ENCODE measurements around the gene ABHD6.
"Not testable (repeated sequence)": the region's sequence is repeated elsewhere in the genome, so short reads cannot be mapped to it uniquely, and the experiment has no call there.

Gene ABHD6

DNA sequence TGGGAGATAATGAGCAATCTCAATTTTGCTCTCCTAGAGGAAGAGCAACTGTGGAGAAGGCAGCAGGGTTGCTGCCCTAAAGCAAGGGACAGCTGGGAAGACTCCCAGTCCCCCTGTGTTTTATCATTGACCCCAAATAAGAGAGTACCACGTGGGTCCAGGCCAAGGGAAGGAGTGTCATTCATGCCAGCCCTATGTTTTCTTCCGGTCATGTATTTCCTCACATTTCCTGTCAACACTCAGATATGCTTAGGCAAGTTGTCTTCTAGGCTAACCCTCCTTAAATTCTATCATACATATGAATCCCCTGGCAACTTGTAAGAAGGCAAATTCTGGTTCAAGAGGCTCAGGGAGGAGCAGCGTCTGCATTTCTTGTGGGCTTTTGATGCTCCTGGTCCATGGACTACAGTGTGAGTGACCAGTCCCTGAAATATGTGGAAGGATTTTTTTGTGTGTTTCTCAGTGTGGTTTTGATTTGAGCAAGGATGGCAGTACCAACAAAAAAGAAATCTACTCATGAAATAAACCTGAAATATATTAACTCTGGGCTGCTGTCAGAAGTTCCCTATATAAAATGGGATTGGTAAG lies 36.5 kb downstream of the ABHD6 start:
- no peak for DNase-seq (ENCODE audit: low read depth in 2 of 2)

DNA sequence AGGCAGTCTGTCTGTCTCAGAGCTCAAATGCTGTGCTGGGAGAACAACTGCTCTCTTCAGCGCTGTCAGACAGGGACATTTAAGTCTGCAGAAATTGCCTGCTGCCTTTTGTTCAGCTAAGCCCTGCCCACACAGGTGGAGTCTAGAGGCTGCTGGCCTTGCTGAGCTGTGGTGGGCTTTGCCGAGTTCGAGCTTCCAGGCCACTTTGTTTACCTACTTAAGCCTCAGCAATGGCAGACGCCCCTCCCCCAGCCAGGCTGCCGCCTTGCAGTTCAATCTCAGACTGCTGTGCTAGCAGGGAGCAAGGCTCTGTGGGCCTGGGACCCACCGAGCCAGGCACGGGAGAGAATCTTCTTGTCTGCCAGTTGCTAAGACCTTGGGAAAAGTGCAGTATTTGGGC lies 43.5 kb downstream of the ABHD6 start:
- DNase-seq (ENCODE audit: low read depth in 2 of 2) = no peak

DNA sequence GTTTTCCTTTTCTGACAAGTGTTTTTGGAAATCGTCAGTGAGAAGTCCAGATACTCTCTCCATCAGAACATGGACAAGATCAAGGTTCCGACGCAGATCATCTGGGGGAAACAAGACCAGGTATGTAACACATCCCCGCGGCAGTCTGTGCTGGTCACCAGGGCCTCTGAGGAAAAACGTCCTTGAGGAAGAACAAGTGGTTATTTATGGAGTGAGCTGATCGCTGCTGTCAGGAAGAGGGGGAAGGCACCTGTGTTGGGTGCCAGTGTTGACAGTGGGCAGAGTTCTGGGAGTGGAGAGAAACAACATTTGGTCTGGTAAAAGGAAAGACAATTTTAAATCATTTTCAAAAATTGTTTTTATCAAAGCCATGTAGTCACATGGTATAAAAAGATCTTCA lies 47.7 kb downstream of the ABHD6 start:
- DNase-seq (ENCODE audit: low read depth in 2 of 2) = no peak

DNA sequence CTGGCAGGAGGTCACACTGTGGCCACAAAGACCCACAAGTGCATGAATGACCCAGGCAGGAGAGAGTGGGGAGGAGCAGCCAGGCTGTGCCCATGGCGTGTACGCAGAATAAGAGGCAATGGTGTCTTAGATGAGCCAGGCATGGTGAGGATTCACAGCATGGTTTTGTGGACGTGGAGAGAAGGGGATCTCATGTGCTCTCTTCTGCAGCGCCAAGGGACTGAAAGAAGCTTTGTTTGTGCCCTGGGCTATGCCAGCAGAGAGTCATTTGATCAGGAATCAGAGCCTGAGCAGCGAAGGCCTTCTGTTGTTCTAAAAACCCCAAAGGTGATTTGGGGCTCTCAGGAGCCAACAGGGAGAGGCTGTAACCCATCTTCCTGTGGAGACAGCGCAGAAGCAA lies 49.8 kb downstream of the ABHD6 start:
- DNase-seq (ENCODE audit: low read depth in 2 of 2) = no peak

DNA sequence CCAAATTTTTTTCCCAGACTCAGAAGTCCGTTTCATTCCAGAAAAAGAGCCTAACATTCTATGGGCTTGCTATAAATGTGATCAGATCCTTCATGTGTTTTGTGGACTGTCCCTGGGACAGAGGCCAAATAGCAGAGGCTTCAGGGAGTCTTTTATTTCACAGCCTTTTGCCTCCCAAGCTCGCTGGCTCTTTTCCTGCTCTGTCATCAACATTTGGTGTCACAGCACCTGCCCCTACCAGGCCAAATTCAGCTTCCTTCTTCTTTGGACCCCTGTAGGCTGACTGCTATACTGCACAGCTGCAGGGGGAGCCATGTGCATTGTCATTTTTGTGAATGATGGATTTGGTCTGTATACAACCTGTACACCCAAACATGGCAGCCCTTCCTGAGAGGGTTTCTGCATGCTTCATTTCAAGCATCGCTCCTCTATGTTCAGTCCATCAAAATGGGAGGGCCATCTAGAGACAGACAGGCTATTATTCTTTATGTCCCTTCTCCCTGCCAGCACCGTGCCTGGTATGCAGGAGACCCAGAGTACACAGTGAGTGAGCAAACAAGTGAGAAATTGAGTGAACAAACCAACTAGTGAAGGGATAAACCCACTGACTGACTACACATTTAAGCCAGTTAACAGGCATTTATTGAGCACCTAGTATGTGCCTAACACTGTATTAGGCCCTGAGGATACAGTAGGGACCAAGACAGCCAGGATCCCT lies 50.6 kb downstream of the ABHD6 start:
- no peak for DNase-seq (ENCODE audit: low read depth in 2 of 2)

DNA sequence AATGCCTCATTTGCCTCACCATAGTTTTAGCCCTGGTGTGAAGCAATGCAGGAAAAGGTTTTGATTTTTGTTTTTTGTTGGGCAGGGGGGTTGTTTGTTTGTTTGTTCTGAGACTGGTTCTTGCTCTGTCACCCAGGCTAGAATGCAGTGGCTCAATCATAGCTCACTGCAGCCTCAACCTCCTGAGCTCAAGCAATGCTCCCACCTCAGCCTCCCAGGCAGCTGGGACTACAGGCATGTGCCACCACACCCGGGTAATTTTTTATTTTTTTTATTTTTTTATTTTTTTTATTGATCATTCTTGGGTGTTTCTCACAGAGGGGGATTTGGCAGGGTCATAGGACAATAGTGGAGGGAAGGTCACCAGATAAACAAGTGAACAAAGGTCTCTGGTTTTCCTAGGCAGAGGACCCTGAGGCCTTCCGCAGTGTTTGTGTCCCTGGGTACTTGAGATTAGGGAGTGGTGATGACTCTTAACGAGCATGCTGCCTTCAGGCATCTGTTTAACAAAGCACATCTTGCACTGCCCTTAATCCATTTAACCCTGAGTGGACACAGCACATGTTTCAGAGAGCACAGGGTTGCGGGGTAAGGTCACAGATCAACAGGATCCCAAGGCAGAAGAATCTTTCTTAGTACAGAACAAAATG lies 51.5 kb downstream of the ABHD6 start:
- DNase-seq (ENCODE audit: low read depth in 2 of 2) = not testable (repeated sequence)

DNA sequence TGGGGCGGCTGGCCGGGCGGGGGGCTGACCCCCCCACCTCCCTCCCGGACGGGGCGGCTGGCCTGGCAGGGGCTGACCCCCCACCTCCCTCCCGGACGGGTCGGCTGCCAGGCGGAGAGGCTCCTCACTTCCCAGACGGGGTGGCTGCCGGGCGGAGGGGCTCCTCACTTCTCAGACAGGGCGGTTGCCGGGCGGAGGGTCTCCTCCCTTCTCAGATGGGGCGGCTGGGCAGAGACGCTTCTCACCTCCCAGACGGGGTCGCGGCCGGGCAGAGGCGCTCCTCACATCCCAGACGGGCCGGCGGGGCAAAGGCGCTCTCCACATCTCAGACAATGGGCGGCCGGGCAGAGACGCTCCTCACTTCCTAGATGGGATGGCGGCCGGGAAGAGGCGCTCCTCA lies 52.9 kb downstream of the ABHD6 start:
- not testable (repeated sequence) for DNase-seq (ENCODE audit: low read depth in 2 of 2)

DNA sequence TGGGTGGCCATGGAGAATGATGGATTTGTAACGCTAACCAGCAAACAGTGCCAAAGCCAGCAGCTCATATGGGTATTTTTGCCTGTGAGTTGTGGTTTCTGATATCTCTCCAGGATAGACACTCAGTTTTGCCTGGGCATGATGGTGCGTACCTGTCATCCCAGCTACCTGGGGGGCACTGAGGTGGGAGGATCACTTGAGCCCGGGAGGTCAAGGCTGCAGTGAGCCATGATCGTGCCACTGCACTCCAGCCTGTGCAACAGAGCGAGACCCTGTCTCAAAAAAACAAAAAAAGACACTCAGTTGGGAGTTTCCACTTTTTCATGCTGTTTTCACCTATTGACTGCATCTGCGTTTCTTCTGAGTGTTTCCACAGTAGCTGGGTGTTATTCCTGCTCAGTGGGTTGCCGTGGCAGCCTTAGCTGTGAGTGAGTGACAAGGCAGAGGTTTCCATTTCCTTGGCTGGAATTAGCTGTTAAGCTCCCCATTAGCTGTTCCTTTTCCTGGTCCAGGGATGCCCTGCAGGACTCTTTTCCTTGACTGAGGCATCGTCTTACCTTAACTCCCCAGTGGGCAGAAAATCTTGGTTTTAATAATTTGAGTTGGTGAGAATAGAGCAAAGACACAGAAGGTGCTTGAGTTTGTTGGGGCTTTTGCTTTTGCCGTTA lies 54.2 kb downstream of the ABHD6 start:
- DNase-seq (ENCODE audit: low read depth in 2 of 2) = no peak

DNA sequence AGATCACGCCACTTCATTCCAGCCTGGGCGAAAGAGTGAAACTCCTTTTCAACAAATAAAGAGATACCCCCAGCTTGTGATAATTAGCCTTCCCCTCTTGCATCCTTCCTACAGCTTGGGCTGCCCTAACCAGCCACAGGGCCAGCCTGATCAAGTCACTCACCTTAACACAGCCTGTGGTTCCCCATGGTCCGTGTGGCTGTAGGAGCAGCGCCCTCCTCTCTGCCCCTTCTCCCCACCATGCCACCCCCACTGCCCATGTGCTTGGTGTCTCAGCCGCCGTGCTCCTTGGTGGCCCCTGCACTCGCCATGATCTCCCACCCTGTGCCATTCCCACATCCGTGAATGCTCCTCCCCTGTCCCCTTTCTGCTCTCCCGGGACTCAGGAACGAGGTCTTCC lies 55.3 kb downstream of the ABHD6 start:
- no peak for DNase-seq (ENCODE audit: low read depth in 2 of 2)

DNA sequence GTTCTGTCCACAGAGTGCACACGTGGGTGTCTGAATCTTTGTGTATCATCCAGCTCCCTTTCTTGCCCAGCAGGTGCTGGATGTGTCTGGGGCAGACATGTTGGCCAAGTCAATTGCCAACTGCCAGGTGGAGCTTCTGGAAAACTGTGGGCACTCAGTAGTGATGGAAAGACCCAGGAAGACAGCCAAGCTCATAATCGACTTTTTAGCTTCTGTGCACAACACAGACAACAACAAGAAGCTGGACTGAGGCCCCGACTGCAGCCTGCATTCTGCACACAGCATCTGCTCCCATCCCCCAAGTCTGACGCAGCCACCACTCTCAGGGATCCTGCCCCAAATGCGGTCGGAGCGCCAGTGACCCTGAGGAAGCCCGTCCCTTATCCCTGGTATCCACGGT lies 55.9 kb downstream of the ABHD6 start:
- no peak for DNase-seq (ENCODE audit: low read depth in 2 of 2)

DNA sequence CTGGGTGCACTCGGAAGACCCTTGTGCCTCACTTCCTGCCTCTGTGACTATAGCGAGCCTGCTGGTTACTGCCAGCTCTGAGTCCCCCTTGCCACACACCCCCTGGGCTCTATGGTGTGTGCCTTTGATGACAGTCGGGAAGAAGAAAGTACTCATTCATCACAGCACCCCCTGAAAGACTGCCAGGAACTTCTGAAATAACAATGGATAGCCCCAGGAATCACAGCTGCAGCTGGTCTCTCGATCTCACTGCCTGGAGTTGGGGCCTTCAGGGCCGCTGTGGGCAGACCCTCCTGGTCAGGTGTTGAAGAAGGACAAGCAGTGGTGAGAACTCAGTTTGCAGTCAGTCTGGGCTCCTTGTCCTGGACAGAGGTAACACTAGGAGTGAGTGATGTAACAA lies 58.7 kb downstream of the ABHD6 start:
- DNase-seq (ENCODE audit: low read depth in 2 of 2) = no peak

DNA sequence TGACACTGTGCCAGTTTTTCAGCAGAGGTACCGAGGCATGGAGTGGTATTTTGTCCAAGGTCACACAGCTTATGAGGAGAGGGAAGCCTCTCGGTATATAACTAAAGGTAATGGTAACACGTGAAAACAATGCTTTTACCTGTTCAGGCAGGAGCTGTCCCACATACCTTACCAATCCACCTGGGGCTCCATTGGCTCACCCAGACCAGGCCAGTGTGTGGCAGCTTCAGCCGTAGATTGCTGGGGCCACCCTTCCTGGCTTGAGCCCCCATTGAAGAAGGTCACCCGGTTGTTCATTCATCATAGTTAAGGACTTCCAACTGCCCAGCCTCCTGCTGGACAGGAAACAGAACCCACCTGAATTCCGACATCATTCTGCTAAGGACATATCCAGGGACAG lies 59.3 kb downstream of the ABHD6 start:
- DNase-seq (ENCODE audit: low read depth in 2 of 2) = no peak

DNA sequence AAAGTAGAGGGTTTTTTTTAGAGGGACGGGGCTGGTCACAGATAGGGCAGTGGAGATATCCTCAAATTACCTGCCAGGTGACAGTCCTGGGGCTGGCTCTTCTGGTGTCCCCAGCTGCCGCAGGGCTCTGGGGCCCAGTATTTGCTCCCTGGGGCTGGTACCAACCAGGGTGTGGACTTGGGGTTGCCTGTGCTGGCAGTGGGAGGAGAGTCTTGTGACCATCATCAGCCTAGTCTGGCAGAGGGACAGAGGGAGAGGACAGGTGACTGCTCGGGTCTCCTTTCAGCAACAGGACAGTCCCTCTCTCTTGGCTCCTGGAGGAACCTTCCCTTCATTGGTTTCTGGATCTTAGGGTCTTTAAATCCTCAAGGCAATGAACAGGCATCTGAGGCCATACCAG lies 60.6 kb downstream of the ABHD6 start:
- no peak for DNase-seq (ENCODE audit: low read depth in 2 of 2)

DNA sequence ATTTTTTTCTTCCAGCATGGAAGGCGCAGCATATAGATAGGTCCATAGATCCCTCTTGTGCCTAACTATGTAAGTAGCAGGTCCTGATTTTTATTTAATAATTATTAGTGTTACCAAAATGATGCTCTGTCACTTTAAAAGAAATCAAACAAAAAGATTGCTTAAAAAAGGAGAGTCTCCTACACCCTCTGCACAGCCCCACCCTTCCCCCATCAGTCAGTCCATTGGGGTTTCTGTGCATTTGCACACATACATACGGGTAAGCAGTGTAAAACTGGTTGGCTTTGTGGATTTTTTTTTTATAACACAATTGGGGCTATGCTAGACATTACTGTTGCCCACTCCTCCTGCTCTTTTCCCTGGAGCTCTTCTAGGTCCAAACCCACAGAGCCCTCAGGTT lies 61.5 kb downstream of the ABHD6 start:
- DNase-seq (ENCODE audit: low read depth in 2 of 2) = no peak

DNA sequence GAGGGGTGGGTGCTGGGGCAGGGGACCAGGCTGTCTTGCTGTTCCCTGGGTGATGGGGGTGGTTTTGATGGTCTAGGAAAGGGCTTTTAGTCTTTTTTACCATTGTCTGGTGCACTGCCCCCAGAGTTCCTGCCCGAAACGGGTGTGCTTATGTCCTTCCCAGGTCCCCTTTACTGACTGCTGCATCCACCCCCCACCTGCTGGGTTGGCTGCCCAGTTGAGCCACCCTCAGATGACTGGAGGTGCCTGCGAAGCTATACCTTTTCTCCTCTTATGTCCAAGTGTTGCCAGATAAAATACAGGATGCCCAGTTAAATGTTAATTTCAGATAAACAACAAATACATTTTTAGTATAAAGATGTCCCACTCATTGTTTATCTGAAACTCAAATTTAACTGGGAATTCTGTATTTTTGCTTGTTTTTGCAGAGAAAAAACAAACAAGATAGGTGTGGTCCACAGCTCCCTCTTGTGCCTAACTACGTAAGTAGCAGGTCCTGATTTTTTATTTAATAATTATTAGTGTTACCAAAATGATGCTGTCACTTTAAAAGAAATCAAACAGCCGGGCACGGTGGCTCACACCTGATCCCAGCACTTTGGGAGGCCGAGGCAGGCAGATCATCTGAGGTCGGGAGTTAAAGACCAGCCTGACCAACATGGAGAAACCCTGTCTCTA lies 62.4 kb downstream of the ABHD6 start:
- DNase-seq (ENCODE audit: low read depth in 2 of 2) = no peak

DNA sequence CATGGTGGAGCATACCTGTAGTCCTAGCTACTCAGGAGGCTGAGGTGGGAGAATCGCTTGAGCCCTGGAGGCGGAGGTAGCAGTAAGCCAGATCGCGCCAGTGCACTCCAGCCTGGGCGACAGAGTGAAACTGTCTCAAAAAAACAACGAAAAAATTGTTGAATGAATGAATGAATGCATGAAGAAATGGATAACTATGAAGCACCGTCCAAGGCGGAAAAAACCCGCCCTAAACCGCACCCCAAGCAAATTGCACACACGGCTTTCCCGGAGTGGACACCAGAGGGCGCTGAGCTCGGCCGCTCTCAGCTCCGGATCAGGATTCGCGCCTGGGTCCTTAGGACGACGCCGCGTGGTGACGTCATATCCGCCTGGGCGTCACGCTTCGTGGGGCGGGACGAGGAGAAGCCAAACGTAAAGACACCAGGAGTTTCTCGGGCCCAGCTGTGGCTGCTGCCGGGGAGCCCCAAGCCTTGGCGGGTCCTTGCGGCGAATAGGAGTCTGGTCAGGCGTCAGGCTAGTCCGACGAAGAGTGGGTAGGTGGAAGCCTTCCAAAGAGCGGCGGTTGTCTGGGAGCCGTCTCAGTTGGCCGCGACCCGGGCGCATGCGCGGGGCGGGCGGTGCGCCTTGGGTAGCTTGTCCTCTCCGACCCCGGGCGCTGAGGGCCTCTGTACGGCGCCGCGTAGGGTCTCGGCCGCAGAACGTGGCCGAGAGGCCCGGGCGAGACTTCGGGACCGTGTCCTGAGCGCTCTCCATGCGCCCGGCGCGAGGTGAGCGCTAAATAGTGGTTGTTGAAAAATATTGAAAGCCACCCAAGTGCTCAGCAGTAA lies 68.5 kb downstream of the ABHD6 start, which contains the start of the genes HTD2 and RPP14:
Gene HTD2 (plus strand): TSS at position 639 of the 830 bp plus-strand sequence. CDS start 11,094 bp downstream, outside the sequence.
Gene RPP14 (plus strand): TSS at position 364 of the 830 bp plus-strand sequence. CDS start 4,085 bp downstream, outside the sequence.
- DNase-seq (ENCODE audit: low read depth in 2 of 2) = peak; percentile 97 to 98

DNA sequence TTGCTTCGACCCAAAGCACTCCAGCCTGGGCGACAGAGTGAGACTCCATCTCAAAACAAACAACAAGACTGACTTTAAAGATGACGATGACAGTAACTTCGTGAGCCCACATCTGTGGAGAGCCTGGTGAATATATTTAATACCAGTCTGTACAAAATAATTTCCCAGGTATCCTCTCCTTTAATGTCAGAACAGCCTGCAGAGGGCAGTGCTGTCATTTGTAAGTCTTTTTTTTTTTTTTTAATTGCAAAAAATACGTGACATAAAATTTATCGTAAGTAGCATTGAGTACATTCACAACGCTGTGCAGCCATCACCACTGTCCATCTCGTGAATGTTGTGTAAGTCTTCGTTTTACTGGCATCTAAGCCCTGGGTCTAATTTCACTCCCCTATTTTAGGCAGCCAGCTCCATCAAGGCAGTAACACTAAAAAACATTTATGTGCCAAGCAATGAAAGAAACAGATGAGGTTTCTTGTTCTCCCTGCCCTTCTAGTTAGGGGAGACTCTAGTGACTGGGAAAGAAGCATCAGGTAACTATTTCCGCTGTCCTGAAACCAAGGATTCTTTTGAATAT lies 70.1 kb downstream of the ABHD6 start:
- DNase-seq (ENCODE audit: low read depth in 2 of 2) = no peak

DNA sequence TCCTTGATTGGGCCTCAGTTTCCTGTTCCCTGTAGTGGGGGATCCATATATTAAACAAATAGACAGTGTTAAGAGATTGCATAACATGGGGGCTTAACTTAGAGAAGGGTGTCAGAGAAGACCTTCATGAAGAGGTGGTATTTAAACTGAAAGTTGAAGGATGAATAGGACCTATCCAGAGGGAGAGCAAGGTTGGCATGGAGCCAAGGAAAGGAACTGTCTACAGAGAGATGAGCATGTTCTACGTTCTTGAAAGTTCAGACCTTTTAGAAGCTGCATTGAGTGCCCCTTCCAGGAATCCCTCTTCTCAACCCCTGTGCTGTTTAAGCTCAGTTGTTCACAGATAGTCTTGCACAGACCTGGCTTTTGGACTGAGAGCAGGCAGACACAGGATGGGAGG lies 71.1 kb downstream of the ABHD6 start:
- no peak for DNase-seq (ENCODE audit: low read depth in 2 of 2)

DNA sequence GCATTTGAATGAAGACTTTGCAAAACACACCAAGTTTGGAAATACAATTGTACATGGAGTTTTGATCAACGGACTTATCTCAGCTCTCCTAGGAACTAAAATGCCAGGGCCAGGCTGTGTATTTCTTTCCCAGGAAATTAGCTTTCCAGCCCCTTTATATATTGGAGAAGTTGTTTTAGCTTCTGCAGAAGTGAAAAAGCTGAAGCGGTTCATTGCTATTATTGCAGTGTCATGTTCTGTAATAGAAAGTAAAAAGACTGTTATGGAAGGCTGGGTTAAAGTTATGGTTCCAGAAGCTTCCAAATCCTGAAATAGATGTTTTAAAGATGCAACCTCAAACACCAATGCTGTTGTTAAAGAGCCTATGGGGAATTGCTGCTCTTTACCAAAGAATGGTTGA lies 80.2 kb downstream of the ABHD6 start:
- DNase-seq (ENCODE audit: low read depth in 2 of 2) = no peak

DNA sequence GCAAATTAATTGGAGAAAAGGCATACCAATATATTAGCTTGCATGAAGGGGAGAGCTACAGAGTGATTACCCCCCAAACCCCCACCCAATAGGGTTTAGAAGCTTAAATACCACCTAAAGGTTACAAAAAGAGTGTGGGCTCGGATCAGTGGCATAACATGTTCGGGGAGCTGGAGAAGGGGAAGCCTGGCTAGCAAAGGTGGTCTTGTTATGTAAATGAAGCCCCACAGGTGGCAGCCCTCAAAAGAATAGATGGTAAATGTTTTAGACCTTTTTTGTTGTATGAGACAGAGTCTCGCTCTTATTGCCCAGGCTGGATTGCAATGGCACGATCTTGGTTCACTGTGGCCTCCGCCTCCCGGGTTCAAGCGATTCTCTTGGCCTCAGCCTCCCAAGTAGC lies 84.2 kb downstream of the ABHD6 start:
- no peak for DNase-seq (ENCODE audit: low read depth in 2 of 2)

DNA sequence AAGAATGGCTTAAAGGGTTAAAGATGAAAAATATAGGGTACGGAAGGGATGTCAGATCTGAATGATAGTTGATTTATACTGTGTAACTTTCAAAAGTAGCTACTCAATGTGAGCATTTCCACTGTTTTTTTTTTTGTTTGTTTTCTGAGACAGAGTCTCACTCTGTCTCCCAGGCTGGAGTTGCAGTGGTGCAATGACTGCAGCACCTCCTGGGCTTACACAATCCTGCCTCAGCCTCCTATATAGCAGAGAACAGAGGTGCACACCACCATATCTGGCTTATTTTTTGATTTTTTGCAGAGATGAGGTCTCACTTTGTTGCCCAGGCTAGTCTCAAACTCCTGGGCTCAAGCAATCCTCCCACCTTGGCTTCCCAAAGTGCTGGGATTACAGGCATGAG lies 85.2 kb downstream of the ABHD6 start:
- no peak for DNase-seq (ENCODE audit: low read depth in 2 of 2)
